Cortex of kidney (tissue), 1 donor: Measurements from ENCODE around the gene STX19.
"Not testable (repeated sequence)": the region's sequence is repeated elsewhere in the genome, so short reads cannot be mapped to it uniquely, and the experiment has no call there.

ENCODE experiments used
- DNase-seq: peaks from one replicate; lab custom pipeline; 2025; lab: John Stamatoyannopoulos, UW

The STX19 gene

DNA sequence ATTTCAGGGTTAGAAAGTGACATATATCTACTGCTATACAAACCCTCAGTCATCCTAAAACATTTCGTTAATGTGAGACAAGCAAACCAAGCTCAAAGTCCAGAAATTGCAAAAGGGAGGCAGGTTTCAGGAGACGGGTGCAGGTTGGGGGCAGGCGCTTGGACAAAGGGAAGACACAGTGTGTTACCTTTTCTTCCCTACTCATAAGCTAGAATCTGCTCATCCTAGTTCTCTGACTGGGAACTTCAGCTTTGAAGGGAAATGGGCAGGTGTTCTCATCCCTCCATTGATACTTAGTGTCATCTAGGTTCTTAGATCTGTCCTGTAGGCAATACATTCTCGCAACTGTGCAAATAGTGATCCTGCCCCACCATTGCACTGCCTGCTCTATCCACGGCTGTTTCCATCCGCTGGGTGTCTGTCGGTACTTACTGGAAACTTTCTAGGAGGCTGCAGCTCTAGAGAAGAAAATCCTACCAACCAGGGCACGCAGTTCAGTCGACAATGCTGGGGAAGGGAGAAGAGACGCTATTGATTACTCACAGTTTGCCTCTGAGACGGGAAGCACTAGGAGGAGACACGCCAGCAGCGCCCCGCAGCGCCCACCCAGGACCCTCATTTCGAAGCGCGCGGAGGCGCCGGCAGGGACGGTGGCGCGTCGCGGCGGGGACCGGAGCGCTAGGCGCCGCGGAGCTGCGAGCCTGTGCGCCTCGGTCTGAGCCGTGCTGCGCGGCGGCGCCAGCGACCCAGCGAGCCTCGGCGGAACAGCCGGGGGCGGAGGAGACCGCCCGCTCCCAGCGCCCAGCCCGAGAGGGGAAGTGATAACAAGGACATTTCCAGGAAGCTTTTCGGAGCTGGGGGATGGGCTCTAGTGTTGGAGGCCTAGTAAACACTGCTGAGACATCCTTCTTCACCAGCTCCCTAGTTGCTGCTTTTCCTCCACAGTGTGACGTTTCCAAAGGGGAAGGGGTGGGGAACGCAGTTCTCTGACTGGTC, 55.0 kb downstream of the STX19 start, which contains the start of gene PROS1:
Gene PROS1 (minus strand): TSS at position 766 of the 996 bp plus-strand sequence. CDS start 147 bp downstream, at position 619.
- no peak for DNase-seq

DNA sequence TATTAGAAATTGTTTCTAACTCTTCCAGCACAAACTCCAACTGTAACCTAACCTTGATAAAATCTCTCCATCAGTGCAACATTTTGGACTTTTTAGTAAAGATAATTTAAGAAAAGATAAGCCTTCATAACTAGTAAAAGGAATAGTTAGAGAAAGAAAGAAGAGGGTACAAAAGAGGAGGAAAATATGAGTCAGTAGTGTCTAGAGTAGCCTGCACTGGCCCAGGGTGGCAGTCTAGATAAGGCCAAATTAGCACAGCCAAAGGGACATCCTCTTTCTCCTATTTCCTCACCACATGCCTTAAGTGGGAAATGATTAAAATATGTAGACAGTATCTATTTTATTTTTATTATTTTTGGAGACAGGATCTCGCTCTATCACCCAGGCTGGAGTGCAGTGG, 58.4 kb downstream of the STX19 start:
- no peak for DNase-seq

DNA sequence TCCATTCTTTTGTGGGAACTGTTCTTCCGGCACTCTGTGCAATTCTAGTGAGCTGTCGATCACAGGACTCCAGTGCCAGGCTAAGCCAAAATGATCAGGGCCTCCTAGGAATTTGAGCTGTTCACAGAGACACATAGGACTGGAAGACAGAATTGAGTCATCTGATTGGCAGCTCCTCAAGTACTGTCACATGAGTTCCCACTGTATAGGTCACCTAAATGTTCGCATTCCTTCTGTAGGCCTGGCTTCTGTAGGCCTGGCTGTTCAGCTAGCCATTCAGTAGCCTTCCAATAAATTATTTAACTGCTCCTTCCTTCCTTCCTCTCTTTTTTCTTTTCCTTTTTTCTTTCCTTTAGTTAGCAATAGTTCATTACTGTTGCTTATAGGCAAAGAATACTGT, 59.0 kb downstream of the STX19 start:
- no peak for DNase-seq

- not testable (repeated sequence) for DNase-seq
These were observed 63.3 kb downstream of the STX19 start for GRCh38 chr3:93965106-93965505.
